GM21825 (cell line): ENCODE data around the gene KLK8.
"Not testable (repeated sequence)": the region's sequence is repeated elsewhere in the genome, so short reads cannot be mapped to it uniquely, and the experiment has no call there.

Experiments used
- ATAC-seq: cut with Tn5 transposase; IDR thresholded peaks from one replicate; pipeline ENCODE4 v1.9.1; 2021; ENCODE audit warnings: mild to moderate bottlenecking, moderate library complexity; ENCODE audit not compliant: unreplicated experiment

Gene KLK8

GRCh38 chr19:50984416-50984815 lies 17.0 kb downstream of the KLK8 start:
- ATAC-seq = not testable (repeated sequence)

DNA sequence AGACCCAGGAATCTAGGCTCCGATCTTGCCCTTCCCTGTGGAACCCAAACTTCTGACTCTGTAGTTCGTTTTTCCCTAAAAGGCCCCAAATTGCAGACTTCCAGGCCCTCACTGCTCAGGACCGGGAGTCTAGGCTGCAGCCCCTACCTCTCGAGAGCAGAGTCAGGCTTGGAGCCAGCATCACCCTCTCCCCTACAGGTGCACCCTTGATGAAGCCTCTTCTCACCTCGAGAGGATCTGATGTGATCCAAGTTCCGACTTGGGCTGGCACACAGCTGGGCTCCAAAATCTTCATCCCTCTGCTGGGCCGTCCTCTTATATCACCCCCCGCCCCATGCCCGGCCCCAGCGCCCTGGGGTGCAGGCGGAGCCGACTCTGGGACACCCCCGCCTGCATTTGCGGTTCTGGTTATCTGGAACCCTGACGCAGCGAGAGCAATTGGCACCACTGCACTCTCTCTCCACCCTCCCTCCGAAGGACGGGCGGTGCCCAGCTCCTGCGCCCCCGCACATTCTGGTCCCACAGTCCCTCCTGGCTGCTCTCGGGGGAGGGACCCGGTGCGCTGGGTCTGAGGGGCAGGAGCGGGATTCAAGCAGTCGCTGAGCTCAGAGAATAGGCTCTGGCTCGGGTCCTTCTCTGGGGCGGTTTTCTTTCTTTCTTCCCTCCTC lies 17.6 kb downstream of the KLK8 start, which contains the start of gene KLK7:
Gene KLK7 (minus strand): TSS at position 293 of the 668 bp plus-strand sequence. CDS start 1,518 bp downstream, outside the sequence.
- ATAC-seq = no peak

GRCh38 chr19:50982186-50982585 lies 19.2 kb downstream of the KLK8 start:
- no peak for ATAC-seq

DNA sequence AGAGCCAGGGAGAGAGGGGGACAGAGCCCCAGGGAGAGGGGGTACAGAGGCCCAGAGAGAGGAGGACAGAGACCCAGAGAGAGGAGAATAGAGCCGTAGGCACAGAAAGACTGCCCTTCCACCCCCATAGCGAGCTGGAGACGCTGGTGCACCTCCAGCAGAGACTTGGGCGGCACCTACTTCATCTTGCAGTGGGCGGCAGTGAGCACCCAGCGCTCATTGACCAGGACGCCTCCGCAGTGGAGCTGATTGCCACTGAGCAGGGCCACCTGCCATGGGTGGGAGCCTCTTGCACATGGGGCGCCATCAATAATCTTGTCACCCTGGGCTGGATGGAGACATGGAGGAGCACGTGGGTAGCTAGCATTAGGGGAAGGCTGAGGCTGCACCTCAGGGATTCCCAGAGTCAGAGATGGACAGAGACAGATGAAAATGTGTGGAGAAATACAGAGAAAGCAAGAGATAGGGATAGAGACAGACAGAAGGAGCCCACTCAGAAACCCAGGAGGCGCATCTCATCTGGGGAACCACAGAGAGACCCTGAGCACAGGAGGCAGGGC lies 19.7 kb downstream of the KLK8 start:
- ATAC-seq = no peak

GRCh38 chr19:50980208-50980607 lies 21.2 kb downstream of the KLK8 start:
- no peak for ATAC-seq

DNA sequence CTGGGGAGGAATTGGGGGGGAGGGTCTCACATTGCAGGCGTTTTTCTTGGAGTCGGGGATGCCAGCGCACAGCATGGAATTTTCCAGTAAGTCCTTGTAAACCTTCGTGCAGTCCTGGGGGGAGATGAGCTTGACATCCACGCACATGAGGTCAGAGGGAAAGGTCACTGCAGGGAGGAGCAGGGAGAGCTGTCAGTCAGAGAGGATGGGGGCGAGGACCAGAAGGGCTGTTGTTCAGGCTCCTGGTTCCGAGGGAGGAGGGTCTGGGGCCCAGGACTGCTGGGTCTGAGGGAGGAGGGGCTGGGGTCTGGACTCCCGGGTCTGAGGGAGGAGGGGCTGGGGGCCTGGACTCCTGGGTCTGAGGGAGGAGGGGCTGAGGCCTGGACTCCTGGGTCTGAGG lies 21.6 kb downstream of the KLK8 start:
- ATAC-seq = no peak

DNA sequence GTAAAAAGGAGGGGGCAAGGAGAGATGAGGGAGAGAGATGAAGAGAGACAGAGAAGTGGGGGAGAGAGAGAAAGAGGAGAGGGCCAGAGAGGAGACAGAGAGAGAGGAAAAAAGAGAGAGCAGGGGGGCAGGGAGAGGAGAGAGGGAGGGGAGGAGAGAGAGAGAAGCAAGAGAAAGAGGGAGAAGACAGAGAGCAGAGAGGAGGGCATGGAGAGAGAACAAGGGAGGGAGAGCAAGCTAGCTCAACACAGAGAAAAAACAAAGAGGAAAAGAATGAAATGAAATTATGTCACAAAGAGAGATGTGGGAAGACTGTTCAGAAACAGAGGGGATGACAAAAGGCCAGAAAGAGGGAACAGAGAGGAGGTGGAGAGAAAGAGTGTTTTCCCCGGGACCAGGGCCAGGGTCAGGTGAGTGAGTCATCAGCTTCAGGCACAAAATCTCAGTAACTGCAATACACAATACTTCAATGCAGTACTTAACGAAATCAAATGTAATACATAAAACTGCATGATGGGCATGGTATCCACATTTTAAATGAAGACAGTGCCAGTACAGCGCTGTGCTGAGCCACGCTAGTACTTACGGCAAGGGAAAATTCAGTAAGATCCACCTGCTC lies 22.5 kb downstream of the KLK8 start:
- no peak for ATAC-seq

DNA sequence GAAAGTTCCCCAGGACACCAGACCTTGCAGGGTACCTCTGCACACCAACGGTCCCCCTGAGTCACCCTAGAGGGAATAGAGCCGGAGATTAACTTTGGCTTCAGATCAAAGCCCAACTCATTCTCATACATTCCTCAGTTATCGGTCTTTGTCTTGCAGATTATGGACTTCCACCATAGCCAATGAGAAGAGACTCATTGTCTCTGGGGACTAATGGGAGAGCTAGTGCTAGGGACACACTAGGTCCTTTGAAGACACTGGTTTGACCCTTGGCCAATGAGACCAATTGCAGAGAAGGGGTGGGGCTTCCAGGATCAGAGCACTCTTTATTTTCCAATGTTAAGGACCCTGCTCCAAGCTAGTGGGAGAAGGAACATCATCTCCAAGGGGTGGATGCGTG lies 23.8 kb downstream of the KLK8 start:
- no peak for ATAC-seq

- no peak for ATAC-seq
Measured at GRCh38 chr19:50975766-50976165, 25.6 kb downstream of the KLK8 start.

DNA sequence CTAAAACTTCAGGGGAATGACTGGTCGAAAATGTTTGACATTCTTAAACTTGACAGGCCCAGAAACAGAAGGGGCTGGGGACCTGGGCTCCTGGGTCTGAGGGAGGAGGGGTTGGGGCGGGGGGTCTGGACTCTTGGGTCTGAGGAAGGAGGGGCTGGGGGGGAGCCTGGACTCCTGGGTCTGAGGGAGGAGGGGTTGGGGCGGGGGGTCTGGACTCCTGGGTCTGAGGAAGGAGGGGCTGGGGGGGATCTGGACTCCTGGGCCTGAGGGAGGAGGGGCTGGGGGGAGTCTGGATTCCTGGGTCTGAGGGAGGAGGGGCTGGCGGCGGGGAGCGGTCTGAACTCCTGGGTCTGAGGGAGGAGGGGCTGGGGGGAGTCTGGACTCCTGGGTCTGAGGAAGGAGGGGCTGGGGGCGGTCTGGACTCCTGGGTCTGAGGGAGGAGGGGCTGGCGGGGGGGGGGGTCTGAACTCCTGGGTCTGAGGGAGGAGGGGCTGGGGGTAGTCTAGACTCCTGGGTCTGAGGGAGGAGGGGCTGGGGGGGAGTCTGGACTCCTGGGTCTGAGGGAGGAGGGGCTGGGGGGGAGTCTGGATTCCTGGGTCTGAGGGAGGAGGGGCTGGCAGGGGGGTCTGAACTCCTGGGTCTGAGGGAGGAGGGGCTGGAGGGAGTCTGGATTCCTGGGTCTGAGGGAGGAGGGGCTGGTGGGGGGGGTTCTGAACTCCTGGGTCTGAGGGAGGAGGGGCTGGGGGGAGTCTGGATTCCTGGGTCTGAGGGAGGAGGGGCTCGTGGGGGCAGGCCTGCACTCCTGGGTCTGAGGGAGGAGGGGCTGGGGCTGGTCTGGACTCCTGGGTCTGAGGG lies 26.5 kb downstream of the KLK8 start:
- ATAC-seq = no peak

DNA sequence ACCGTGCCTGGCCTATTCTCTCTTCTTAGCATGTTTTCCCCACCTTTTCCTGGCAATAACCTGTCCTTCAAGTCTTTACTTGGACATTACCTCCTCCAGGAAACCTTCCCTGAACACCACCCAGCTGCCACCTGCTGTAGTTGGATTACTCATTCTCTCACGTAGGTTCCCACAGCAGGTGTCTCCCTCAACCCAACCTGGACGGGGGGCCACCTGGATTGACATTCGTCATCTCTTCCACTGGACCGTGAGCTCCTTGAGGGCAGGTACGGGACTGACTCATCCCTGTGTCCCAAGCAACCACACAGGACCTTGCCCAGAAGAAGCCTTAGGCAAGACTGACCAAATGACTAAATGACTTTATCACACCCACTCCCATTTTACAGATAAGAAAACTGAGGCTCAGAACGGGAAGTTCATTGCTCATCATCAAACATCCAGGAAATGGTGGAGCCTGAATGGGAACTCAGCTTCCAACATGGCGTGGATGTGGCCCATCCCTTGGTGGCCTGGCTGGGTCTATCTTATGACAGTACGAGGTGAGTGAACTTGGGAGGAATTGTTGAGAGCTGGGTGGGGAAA lies 28.5 kb downstream of the KLK8 start:
- no peak for ATAC-seq

- ATAC-seq = not testable (repeated sequence)
Measured at GRCh38 chr19:50969810-50970209, 31.6 kb downstream of the KLK8 start.

GRCh38 chr19:50969413-50969760 lies 32.0 kb downstream of the KLK8 start, which contains the start of gene KLK6:
Gene KLK6 (minus strand): TSS chr19:50969591. CDS start chr19:50968104, 1,487 bp downstream.
- no peak for ATAC-seq

- ATAC-seq = no peak
Measured at GRCh38 chr19:50968716-50969412, 32.5 kb downstream of the KLK8 start.

- no peak for ATAC-seq
Measured at GRCh38 chr19:50967929-50968715, 33.3 kb downstream of the KLK8 start.

- no peak for ATAC-seq
Measured at GRCh38 chr19:50964266-50964665, 37.1 kb downstream of the KLK8 start.

DNA sequence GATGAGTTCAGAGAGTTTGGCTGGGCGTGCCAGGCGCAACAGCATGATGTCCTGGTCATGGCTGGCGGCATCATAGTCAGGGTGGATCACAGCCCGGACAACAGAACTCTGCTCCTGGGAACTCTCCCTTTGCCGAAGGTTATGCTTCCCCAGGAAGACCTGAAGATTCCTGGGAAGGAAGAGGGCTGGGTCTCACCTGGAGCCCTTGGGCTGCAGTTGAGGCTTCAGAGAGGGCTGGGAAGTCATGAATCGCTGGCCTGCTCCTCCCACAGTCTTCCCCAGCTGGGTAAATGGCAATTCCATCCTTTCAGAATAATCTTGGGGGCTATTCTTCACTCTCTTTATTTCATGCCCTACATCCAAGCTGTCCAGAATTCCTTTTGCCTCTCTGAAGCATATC lies 38.0 kb downstream of the KLK8 start:
- ATAC-seq = no peak

- ATAC-seq = no peak
Measured at GRCh38 chr19:50962245-50962644, 39.2 kb downstream of the KLK8 start.

DNA sequence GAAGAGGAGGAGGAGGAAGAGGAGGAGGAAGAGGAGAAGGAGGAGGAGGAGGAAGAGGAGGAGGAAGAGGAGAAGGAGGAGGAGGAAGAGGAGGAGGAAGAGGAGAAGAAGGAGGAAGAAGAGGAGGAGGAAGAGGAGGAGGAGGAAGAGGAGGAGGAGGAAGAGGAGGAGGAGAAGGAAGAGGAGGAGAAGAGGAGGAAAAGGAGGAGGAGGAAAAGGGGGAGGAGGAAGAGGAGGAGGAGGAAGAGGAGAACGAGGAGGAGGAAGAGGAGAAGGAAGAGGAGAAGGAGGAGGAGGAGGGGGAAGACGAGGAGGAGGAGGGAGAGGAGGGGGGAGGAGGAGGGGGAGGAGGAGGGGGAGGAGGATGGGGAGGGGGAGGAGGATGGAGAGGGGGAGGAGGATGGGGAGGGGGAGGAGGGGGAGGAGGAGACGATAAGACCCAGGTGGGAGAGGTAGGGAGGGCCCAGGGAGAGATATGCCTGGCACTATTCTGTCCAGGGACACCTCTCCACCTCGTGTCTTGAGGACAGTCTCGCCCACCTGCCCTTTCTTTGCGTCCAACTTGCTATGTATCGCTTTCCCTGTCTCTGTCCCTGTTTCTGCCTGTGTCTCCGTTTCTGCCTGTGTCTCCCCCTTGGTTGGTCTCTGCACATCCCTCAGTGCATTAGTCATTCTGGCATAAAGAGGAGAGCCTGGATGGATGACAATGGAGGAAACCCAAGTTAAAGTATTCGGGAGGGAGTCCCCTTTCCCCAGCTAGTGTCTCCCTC lies 41.5 kb downstream of the KLK8 start:
- ATAC-seq = no peak
